Activated T-cell treated with anti-CD3 and anti-CD28 coated beads, Interleukin-2, amount 50 U/mL, for 1 hour (primary cell): ENCODE data around the gene WDFY4.

ENCODE experiments used
- DNase-seq: peaks from one replicate; pipeline ENCODE4 v3.0.0-alpha.2; 2020

Gene WDFY4

DNA sequence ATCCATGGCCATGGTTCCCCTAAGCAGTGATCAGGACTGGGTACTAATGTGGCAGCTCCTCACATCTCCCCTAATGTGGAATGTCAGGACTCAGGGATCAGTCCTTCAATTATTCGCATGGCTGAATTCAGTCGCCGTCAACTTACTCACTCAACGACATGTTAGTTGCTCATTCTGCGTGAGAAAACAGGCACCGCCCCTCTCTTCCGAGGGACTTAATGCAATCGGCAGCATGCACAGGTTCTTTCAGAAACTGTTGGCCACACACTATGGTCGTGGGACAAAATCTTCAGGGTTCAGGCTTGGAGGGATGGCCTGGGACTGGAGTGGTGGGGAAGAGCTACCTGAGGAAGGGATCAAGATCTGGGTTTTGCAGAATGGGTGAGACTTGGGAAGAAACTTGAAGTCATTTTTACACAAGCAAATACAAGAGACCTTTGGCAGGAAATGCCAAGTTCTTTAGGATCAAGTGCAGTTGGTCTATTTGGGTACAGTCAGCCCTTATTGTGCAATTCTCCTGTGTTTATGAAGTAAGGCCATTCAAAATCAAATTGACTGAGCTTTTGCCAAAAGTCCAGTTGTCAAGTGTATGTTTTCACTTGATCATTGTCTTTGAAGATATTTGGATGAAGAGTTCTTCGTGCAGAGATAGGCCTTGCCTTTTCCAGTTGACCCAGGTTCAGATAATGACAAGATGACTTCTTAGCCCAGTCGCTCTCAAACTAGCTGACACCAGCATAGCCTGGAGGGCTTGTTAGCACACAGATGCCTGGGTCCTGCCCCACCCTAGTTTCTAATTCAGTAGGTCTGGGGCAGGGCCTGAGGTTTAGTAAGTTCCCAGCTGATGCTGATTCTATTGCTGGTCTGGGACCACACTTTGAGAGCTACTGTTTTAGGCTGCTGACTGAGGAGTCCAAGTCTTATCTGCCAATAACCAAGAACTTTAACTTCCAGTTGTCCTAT is 206.5 kb downstream of the WDFY4 start:
- DNase-seq = no peak

DNA sequence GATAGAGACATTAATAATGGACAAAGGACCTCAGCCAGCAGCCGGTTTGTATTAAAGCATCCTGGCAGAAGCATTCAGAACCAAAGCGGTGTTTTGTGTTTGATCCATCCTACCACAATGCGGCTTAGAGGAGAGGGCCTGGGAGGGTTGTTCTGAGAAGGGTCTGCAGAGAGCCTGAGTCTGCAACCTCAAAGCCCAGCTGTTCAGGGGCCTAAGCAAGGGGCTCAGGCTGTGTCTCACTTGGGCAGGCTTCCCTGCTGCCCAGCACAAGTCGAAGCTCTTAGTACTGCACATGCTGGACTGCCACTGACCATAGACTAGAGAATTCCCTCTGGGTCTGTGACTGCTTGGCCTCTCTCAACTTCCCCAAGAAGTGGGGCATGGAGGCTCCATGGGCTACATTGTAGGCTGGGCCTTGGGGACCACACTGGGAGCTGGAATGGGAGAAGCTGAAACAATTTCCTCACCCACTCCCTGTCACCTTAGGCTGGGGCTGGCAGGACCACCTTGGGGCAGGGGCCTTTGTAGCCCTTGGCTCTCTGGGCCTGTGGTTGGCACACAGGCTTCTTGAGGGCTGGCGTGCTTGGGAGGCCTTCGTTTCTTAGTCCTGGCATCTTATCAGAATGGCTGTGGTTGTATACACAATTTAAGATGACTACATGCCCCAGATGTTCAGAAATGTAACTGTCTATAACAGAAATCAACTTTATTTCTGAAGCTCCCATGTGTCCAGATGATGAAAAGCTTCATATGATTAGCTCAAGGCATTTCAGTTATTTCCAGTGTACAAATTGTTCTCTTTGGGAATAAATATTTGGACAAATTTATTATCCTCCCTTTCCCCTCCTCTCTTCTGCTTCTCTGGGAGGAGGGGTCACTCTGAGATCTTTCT is 210.5 kb downstream of the WDFY4 start:
- DNase-seq = no peak

DNA sequence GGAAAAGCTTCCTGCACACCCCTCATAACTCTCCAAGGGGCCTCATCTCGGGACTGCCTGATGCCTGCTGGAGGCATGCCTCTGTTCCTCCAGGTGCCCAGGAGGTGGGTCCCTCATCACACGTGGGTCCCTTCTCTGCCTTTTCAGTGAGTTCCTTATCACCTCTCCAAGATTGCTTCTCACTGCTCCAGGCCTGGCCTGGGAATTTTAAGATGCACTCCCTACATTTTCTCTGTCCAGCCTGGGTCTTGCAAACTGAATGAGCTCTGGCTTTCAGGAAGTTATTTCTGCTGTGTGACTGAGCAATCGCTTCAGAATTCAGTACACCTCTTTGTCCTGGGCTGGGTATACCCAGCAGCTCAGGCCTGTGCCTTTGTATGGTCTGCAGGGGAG is 211.1 kb downstream of the WDFY4 start:
- DNase-seq = no peak

DNA sequence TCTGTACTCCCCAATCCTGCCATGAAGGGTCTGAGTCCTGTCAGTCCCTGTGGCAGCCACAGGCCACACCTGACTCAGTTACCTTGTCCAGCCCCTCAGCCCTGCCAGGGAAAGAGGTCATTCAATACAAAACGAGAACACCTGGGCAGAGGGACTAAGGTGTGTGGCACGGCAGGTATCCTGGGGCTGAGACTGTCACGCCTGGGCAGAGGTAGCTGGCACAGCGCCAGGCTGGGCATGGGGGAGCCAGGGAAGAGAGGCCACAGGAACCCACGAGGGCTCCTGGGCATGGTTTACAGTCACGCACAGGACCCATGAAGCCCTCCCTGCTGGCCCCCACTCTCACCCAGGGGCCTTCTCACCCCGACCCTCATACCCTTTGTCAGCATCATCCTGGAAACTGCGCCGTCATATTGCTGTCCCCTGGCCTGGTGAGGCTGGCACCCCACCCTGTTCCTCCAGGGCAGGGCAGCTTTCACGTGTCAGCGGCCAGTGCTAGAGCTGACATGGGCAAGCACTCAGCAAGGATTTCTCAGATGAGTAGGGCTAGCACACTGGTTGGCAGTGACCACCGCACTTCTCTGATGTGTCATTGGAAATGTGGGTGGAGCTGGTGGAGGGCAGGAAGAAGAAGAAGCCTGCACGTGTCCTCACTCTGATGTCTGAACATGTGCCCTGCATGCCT is 212.2 kb downstream of the WDFY4 start:
- no peak for DNase-seq

DNA sequence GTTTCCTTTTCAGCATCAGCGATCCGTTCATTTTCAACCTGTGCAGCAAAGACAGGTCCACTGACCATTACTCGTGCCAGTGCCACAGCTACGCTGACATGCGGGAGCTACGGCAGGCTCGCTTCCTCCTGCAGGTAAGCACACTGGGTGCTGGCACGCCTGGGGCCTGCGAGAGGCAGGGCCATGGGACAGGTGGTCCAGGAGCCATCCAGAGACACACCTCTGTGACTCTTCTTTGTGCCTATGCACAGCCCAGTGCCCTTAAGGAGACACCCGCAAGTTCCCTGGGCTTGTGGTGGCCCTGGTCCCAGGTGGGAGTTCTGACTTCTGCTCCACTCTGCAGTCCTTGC is 212.7 kb downstream of the WDFY4 start:
- DNase-seq = no peak

DNA sequence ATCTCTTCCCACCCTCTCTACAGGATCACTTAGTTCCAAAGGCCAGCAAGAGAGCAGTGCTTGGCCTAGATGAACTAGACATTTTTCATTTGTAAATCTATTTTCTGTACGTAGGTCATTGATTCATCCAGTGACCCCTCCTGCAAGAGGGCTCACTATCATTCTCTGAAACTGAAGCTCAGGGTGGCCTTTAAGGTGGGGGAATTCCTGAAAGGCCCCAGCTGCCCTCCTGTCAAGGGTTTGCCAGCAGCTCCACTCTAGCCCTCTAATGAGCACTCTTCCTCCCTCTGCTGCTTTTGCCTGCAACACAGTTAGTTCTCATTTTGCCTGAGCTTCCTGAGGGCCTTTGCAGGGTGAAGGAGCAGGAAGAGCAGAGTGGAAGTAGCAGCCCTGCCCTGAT is 213.8 kb downstream of the WDFY4 start:
- DNase-seq = no peak

DNA sequence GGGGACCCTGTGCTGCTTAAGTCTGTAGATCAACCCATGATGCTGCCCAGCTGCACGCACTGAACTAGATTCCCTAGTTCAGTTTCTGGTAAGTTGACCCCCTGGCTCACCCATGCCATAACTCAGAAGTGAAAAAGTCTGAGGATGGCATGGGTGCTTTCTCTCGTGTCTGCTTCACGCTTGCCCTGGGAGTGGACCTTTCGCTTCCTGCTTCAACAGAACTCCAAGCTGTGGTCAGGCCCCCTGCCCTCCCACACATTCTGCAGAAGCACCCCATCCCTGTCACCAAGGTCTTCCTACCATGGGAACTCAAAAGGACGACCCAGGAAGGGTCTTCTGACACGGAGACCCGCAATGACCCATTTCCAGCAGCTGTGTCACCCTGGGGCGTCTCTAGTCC is 215.1 kb downstream of the WDFY4 start:
- no peak for DNase-seq

DNA sequence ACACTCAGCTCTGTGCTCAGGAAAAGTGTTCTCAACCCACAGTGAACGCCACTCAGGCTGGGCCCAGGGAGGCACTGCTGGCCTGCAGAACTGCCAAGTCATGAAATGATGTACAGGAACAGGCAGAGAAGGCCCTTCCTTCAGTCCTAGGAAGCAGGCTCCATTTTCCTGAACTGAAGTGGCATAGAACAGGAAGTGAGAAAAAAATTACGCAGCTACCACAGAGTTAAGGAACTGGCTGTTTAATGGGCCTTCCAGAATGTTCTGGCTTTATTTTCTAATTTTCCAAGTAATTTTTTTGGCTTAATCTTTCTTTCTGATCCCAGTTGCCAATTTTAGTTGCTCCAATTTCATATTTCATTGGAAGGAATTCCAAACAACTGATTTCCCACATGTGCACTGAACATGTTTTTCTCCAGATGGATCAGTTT is 215.7 kb downstream of the WDFY4 start:
- no peak for DNase-seq

DNA sequence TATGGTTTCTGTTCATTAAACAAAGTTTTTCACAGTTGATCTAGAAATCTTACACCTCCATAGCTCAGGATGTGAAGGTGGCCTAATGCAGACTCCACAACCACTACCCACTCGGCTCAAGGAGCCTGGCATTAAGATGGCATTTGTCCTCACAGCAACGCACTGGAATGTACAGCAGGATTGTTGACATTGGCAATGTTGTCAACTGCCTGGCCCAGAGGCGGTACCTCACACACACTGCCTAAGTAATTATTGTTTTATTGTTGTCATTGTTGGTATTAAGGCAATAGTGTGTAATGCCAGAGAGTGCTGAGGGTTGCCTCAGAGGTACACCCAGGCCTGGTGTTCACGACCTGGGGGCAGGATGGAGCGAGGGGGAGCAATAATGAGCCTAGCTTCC is 216.6 kb downstream of the WDFY4 start:
- DNase-seq = no peak

DNA sequence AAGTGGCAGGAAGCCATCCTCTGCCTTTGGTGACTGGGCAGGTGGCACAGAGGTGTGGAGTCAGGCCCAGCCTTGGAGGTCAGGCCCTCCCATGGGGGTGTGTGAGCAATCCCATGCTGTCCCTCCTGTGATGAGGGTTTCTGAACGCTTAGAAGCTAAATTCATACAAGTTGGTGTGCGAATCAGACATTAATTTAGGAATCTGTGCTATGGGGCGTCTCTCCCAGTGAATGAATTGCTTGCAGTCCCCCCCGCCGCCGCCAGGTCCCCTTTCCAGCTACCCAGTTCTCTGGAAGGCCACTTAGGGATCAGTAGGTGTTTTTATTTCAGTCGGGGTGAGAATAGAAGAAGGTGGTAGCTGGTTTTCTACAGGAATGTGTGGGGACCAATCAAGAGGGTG is 217.4 kb downstream of the WDFY4 start:
- no peak for DNase-seq

DNA sequence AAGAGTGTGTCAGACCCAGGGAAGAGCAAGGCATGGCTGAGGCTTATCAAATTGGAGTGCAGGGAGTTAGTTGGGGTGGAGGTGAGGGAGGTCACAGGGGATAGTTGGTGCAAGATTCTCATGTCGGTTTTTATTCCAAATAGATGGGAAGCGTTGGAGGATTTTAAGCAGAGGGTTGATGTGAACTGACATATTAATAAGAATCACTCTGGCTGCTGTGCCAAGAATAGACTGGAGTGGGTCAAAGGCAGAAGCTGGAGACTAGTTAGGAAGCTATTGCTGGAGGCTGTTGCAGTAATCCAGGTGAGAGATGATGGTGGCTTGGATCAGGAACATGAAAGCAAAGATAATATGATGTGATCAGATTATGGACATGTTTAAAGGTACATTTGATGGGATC is 218.5 kb downstream of the WDFY4 start:
- no peak for DNase-seq

DNA sequence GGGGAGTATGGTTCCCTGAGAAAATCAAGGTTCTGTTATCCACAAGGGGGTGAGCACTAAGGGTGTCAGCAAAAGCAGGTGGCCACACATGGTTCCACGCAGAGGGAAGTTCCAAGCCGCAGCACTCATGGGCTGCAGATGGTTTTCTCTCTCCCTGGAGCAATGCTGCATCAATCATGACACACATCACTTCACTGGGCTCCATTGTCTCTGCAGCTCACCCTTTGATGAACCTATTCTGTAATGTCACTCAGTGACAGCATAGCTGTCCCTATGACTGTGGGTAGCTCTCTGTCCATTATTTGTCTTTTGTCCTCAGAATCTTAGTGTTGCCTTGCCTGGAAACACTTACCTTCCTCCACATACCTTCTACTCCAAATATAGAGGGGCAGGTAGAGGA is 220.2 kb downstream of the WDFY4 start:
- DNase-seq = no peak

DNA sequence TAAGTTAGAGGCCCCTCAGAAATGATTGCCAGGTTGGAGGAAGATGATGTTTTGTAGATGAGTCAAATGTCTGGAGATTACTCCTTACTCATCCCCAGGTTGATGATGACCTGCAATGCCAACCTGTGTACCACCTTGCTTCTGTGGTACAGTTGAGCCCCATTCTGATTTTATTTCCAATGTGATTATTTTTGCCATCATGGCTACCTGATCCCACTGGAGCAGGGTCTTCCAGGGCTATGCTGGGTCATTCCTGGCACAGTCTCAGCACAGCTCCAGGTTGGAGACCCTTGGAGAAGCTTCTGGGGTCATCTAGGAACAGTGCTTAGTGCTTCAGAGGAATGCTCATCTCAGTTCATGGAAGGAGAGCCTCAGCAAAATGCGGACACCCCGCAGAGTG is 220.6 kb downstream of the WDFY4 start:
- no peak for DNase-seq

DNA sequence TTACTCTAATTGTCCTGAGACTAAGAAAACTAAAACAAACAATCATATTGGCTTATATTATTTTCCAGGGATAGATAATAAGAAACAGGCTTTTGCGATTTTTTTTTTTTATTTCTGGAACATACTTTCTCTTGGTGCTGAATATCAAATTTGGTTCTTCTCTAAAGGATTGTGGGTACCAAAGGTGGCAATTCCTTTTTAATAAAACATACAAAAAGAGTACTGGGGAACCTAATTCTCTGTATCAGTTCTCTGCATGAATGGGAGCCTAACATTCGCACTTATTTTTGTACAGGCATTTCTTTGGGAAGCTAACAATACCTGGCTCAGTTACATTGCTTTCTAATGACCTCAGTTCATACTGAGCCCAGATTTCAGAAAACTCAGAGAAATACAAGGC is 222.2 kb downstream of the WDFY4 start:
- no peak for DNase-seq

DNA sequence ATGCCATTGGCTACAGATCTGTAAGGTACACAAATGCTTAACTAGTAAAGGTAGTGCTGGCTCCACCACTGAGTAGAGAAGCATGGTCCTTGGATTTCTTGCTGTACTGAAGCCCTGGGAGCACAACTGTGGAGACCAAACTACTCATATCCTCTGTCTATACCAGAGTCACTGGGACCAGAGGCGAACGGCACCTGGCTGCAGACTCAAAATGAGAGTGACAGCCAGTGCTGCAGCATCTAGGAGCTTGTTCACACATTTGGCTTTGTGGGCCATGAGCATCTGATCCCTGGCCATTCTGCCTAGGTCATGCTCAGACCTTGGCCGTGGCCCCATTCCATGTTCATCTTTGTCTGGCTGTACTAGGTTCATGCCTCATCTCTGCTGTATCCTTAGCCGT is 223.1 kb downstream of the WDFY4 start:
- DNase-seq = no peak

DNA sequence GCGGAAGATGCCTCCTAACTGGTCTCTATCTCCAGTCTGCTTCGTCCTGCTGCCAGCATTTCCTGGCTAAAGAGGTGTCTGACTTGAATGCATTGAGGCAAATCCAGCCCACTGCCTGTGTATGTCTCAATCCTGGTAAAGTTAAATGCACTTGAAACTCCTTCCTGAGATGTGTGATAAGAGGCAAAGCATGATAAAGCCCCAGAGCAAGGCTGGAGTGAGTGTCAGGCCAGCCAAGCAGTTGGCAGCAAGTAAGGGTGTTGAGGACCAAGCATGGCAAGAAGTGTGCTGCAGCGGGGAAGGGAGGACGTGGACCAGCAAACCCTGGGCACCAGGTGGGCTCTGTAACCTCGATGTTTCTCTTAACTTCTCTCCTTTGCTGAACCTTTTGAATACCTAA is 225.9 kb downstream of the WDFY4 start:
- DNase-seq = no peak

DNA sequence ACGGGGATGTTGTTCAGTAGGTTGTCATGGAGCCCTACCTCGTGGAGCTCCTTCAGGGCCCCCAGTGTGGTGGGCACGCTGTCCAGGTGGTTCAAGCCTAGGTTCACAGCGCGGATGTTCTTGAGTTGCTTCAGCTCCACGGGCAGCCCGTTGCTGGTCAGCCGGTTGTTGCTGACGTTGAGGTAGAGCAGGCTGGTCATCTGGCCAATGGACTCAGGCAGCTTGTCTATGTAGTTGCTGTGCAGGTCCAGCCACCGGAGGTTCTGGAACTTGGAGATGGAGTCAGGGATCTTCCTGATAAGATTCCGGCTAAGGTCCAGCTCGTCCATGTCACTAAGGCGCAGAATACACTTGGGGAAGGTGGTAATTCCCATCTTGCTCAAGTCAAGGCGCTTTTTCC is 229.0 kb downstream of the WDFY4 start:
- no peak for DNase-seq

DNA sequence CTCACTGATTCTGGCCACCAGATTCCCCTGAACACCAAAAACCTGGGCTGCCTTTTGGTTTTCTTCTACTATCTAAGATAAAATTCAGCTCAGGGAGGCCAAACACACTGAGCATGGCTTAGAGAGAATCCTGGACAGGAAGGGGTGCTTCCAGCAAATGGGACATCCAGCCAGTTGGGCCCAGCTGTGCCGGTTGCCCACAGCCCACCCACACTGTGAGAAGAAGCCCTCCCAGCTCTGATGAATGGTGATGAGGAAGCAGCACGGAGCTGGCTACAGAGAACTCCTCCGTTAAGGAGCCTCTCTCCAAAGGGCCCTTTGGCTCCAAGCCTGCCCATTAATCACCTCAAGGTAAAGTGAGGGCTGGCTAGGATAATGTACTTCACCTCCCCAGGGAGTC is 239.1 kb downstream of the WDFY4 start:
- no peak for DNase-seq

DNA sequence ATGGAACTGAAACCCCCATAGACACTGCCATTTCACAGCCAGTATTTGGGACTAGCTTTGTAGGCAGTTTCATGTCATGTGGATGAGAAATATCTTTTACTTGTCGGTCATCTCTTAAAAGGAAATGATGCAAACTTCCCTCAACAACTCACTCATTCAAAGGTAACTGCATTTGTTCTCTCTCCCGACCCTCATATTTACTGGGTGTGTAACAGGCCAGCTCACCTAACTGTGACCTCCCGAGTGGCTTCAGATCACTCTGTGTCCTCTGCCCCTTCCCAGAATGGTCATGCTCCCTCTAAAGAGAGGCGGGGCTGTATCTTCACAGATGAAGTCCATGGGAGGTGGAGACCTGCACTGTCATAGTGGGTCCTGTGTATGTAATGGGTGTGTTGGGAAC is 240.3 kb downstream of the WDFY4 start:
- DNase-seq = no peak

DNA sequence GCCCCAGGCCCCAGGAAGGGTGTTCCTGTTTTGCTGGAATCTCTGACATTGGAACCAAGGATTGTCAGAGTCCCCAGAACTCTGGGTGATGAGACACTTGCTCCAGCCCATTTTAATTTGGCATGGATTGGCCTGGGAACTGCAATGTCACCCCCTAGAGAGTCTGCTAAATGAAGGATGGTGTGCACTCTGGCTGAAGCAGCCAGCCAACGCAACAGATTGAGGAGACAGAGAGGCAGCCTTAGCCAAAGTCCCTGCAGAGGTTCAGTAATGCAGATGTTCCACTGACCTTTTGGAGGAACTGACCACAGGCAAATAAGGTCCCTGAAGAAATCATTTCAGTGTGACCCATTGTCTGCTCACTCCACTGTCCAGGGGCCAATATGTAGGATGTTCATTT is 241.6 kb downstream of the WDFY4 start:
- DNase-seq = no peak

DNA sequence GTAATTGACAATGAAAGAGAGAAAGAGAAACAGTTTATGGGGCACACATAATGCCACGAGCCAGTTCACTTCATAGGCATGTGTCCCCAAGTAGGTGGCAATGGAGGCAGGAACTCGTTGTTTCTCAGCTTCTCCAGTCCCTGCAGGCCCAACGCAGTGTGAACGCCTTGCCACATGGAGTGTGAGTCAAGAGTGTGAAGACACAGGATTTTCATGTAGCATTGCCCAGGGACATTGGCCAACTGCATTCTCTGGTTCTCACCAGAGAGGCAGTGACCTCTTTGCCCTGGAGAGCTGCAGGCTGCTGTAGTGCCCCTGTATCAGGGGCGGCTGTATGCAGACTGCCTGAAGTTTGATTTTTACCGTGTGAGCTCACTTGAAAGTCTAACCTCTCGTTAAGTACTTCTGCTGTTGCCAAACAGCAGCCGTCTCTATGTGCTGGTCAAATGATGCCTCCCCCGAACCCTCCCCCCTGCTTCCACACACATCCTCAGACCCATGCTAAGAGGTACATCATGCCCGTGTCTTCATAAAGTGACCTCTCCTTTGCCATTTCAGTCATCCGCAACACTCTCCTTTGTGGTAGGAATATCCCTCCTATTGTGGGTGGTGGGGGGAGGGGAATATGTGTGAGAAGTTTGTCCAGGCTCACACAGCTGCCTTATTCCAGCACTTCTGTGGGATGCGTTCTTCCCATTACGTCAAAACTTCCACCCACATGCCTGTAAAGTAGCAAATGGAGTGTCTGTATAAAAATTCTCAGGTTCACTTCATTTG is 242.3 kb downstream of the WDFY4 start:
- DNase-seq = no peak

DNA sequence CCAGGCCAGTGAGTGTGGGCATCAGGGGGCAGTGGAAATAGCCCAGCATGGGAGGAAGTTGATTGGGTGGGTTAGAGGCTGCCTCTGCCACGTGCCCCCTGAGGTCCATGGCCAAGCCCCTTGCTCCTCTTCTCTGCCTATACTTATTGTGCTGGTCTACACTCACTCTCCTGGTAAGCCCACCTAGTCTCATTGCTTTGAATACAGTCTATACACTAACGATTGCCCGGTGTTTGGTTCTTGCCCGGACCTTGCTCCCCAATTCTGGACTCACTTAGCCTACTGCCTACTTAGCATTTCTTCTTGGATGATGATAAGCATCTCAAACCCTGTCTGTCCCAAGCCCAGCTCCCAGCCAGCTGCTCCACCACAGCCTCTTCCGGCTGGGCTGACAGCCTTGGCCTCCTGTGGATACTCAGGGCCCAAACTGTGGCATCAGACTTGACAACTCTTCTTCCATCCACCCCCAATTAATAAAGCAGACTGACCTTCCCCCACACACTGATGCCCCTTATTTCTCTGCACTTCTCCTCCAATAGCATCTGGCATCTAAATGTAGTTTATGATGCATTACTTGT is 244.8 kb downstream of the WDFY4 start:
- DNase-seq = no peak
